ENCODE data around the gene COL27A1. TPM values are rescaled to one million over a fixed set of nuclear protein-coding genes. Genes with fewer than 3 reads are reported as not detected.

The COL27A1 gene
- total and polyA plus RNA-seq, 2 donors (not counting 3 experiments of a cell fraction or from before 2014, with no cell fraction given): 14.7 to 49.1 TPM

DNA sequence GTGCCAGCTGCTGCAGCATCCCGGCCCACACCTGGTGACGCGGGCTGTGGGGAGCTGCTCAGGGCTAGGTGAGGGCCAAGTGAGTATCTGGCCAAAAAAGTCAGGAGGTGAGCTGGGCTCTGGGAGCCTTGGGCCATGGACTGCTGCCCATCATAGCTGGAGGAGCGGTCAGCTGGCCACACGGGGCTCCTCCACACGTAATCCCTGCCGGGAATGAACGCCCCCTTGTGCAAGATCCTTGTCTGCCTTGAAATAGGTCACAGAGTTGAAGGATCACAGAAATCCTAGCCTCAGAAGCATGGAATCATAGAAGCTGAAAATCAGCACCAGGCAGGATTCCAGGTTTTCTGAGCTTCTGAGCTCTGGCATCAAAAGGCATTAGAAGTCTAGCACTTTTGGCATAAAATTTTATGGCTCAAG is 16.8 kb upstream of the COL27A1 start:
- TF ChIP-seq, protein P1, sequence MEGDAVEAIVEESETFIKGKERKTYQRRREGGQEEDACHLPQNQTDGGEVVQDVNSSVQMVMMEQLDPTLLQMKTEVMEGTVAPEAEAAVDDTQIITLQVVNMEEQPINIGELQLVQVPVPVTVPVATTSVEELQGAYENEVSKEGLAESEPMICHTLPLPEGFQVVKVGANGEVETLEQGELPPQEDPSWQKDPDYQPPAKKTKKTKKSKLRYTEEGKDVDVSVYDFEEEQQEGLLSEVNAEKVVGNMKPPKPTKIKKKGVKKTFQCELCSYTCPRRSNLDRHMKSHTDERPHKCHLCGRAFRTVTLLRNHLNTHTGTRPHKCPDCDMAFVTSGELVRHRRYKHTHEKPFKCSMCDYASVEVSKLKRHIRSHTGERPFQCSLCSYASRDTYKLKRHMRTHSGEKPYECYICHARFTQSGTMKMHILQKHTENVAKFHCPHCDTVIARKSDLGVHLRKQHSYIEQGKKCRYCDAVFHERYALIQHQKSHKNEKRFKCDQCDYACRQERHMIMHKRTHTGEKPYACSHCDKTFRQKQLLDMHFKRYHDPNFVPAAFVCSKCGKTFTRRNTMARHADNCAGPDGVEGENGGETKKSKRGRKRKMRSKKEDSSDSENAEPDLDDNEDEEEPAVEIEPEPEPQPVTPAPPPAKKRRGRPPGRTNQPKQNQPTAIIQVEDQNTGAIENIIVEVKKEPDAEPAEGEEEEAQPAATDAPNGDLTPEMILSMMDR (IDR thresholded peaks at IDR 0.05; ENCODE audit: extremely low read depth in 1 of 2, insufficient read depth in 1 of 2, low read depth in 1 of 2, low read length in 2 of 2): no peak
- TF ChIP-seq JUN (IDR thresholded peaks at IDR 0.05; ENCODE audit: borderline replicate concordance, insufficient read depth, insufficient read length, low read depth): no peak
- TF ChIP-seq, protein P2, sequence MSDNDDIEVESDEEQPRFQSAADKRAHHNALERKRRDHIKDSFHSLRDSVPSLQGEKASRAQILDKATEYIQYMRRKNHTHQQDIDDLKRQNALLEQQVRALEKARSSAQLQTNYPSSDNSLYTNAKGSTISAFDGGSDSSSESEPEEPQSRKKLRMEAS (IDR thresholded peaks at IDR 0.05; ENCODE audit: insufficient read depth, insufficient read length): no peak
- TF ChIP-seq FOS (IDR thresholded peaks at IDR 0.05; ENCODE audit: borderline replicate concordance, insufficient read depth, low read length): no peak
- TF ChIP-seq POLR2A (IDR thresholded peaks at IDR 0.05; ENCODE audit: low read depth, low read length): no peak
- TF ChIP-seq POLR2AphosphoS5 (IDR thresholded peaks at IDR 0.05; ENCODE audit: insufficient read depth, low read depth, low read length): no peak
- TF ChIP-seq GATA2 (IDR thresholded peaks at IDR 0.05; ENCODE audit: insufficient read depth, insufficient read length, low read depth, low read length): no peak
- no peak overlapping the region for H2AFZ ChIP-seq (ENCODE audit: low read depth, low read length)
- H3K4me1 ChIP-seq (ENCODE audit: control insufficient read depth, extremely low read depth, insufficient read depth, low read length): no peaks in the 10 kb centered on the region
- no peaks in the 10 kb centered on the region for H3K79me2 ChIP-seq (ENCODE audit: control insufficient read depth, insufficient read depth, low read length)
- H3K27ac ChIP-seq (ENCODE audit: insufficient read depth, low read depth, low read length): no peak overlapping the region
- H3K27me3 ChIP-seq (ENCODE audit: control insufficient read depth in 2 of 2, insufficient read depth in 2 of 2, low read length in 2 of 2): peaks cover 28 to 30% of the 10 kb centered on the region in 2 experiments
- H3K9me1 ChIP-seq (replicated peaks; ENCODE audit: control insufficient read depth, extremely low read depth, insufficient read depth, low read length): no peaks in the 10 kb centered on the region
- dilution Hi-C loops (cut with MboI; ENCODE audit: extremely low pct_ligation_motif_present, low sequenced_read_pairs): no loop called here
- H3K36me3 ChIP-seq (ENCODE audit: control insufficient read depth in 2 of 2, extremely low read depth in 1 of 2, insufficient read depth in 2 of 2, low read length in 2 of 2): no peaks in the 10 kb centered on the region
- CTCF ChIA-PET: interaction anchor here (0.6 to 2.7 kb wide), 5 partner anchors 27 to 152 kb away, joined by 3 to 9 read pairs (median 6); no protein-coding TSS in a partner anchor
- H4K20me1 ChIP-seq (replicated peaks; ENCODE audit: control insufficient read depth, extremely low read depth, insufficient read depth, low read length): no peaks in the 10 kb centered on the region
- H3K4me2 ChIP-seq (ENCODE audit: insufficient read depth, low read length): no peak overlapping the region
- H3K9me3 ChIP-seq (replicated peaks; ENCODE audit: control insufficient read depth, insufficient read depth, low read length): no peaks in the 10 kb centered on the region
- FAIRE-seq: no peak
- DNase-seq (ENCODE audit: low read depth, low spot score): no peak
- no peak overlapping the region for H3K4me3 ChIP-seq (replicated peaks in 1 of 3; ENCODE audit: insufficient read depth in 1 of 3, low read depth in 1 of 3, low read length in 3 of 3)
- intact Hi-C loops (cut with micrococcal nuclease): no loop called here
- no TSS peak for BruUV-seq (replicated peaks)
- POLR2A ChIA-PET: no interaction called here
- no peak overlapping the region for H3K9ac ChIP-seq (replicated peaks; ENCODE audit: extremely low read depth, insufficient read depth, low read length)

Measured in endothelial cell of umbilical vein (primary cell).